DND-41 (cell line): ENCODE data around the gene MTCP1.

Source experiments
- ATAC-seq: fragments of 200-7000 bp; cut with Tn5 transposase; 3 replicates; pipeline ENCODE4 v1.9.1; 2021; ENCODE audit warnings: low read depth; ENCODE audit not compliant: insufficient read depth
- DNase-seq: peaks from one replicate; pipeline ENCODE4 v3.0.0-alpha.2; 2020
- H2AFZ ChIP-seq: 2 replicates; pipeline ENCODE4 v1.6.0; 2012; ENCODE audit warnings: low read depth, low read length
- H3K27ac ChIP-seq: 2 replicates; pipeline ENCODE4 v1.5.1; 2012; ENCODE audit warnings: low read length, inconsistent platforms
- H3K27me3 ChIP-seq: fragments of 200-600 bp; sonication (generic); 2 replicates; pipeline ENCODE4 v1.6.0; 2012; ENCODE audit warnings: low read length, mild to moderate bottlenecking, inconsistent platforms; ENCODE audit not compliant: insufficient read depth, poor library complexity
- H3K36me3 ChIP-seq: 2 replicates; pipeline ENCODE4 v1.5.1; 2012; ENCODE audit warnings: low read length, inconsistent platforms; ENCODE audit not compliant: insufficient read depth
- H3K4me1 ChIP-seq: 2 replicates; pipeline ENCODE4 v1.5.1; 2012; ENCODE audit warnings: mild to moderate bottlenecking, low read length; ENCODE audit not compliant: insufficient read depth
- H3K4me2 ChIP-seq: 2 replicates; pipeline ENCODE4 v1.6.0; 2012; ENCODE audit warnings: mild to moderate bottlenecking, moderate library complexity, low read length, inconsistent platforms; ENCODE audit not compliant: insufficient read depth
- H3K4me3 ChIP-seq, 2 experiments: fragments of 200-600 bp in 1 of 2; shearing (Covaris generic) in 1 of 2; 2 replicates each; pipeline ENCODE4 v1.5.1; 2012 to 2016; ENCODE audit warnings: inconsistent platforms in 2 of 2, low read length in 2 of 2, mild to moderate bottlenecking in 2 of 2, low read depth in 1 of 2, moderate library complexity in 1 of 2
- H3K79me2 ChIP-seq: 2 replicates; pipeline ENCODE4 v1.6.0; 2012; ENCODE audit warnings: low read length, inconsistent platforms; ENCODE audit not compliant: insufficient read depth
- H3K9ac ChIP-seq: 2 replicates; pipeline ENCODE4 v1.6.0; 2012; ENCODE audit warnings: low read depth, mild to moderate bottlenecking, inconsistent platforms, low read length, moderate library complexity
- H3K9me3 ChIP-seq: 2 replicates; pipeline ENCODE4 v1.5.1; 2012; ENCODE audit warnings: low read length, moderate library complexity, mild to moderate bottlenecking, inconsistent platforms; ENCODE audit not compliant: insufficient read depth, severe bottlenecking
- H4K20me1 ChIP-seq: 2 replicates; pipeline ENCODE4 v1.6.0; 2012; ENCODE audit warnings: low read length; ENCODE audit not compliant: insufficient read depth
- CTCF ChIP-seq: IDR thresholded peaks from 2 replicates; pipeline ENCODE4 v1.5.1; 2012; ENCODE audit warnings: borderline replicate concordance, low read length, moderate library complexity, mild to moderate bottlenecking; ENCODE audit not compliant: poor library complexity, severe bottlenecking; ENCODE audit errors: extremely low read depth
- EZH2 ChIP-seq: IDR thresholded peaks from 3 replicates; pipeline ENCODE4 v1.6.1; 2012; ENCODE audit warnings: borderline replicate concordance, low read depth, mild to moderate bottlenecking, moderate library complexity, low read length, inconsistent platforms; ENCODE audit not compliant: severe bottlenecking

MTCP1 gene

GRCh38 chrX:155065035-155065734, 5.8 kb downstream of the MTCP1 start:
- H3K9ac ChIP-seq = no peak overlapping the region
- H4K20me1 ChIP-seq = no peaks in the 10 kb centered on the region
- no peaks in the 10 kb centered on the region for H3K9me3 ChIP-seq
- H3K4me3 ChIP-seq = no peak overlapping the region
- H3K4me2 ChIP-seq = no peak overlapping the region
- H3K4me1 ChIP-seq = peaks cover 25% of the 10 kb centered on the region
- H3K36me3 ChIP-seq = peaks cover 12% of the 10 kb centered on the region; the same call in 1 of the 2 replicates
- DNase-seq (no peak), ATAC-seq (no peak)
- no peaks in the 10 kb centered on the region for H3K27me3 ChIP-seq
- H3K27ac ChIP-seq = no peak overlapping the region
- H2AFZ ChIP-seq = no peak overlapping the region
- H3K79me2 ChIP-seq = peaks cover 16% of the 10 kb centered on the region
- TF ChIP-seq EZH2 (no peak), CTCF (no peak)

GRCh38 chrX:155061760-155062159, 9.2 kb downstream of the MTCP1 start:
- peaks cover 24% of the 10 kb centered on the region for H3K36me3 ChIP-seq
- H3K4me2 ChIP-seq = no peak overlapping the region
- no peak overlapping the region for H2AFZ ChIP-seq
- no peaks in the 10 kb centered on the region for H3K27me3 ChIP-seq
- no peaks in the 10 kb centered on the region for H3K79me2 ChIP-seq
- ATAC-seq (no peak), DNase-seq (no peak)
- H3K27ac ChIP-seq = no peak overlapping the region
- no peak overlapping the region for H3K4me3 ChIP-seq
- peaks cover 8% of the 10 kb centered on the region for H3K4me1 ChIP-seq
- no peaks in the 10 kb centered on the region for H3K9me3 ChIP-seq
- TF ChIP-seq EZH2 (no peak), CTCF (no peak)
- no peak overlapping the region for H3K9ac ChIP-seq
- H4K20me1 ChIP-seq = no peaks in the 10 kb centered on the region

GRCh38 chrX:155056877-155057792, 13.8 kb downstream of the MTCP1 start:
- DNase-seq = peak; percentile 53

More at GRCh38 chrX:155056877-155057792, 13.8 kb downstream of the MTCP1 start:
- Histone ChIP-seq H3K36me3 (peaks cover 44% of the 10 kb centered on the region), H4K20me1 (no peaks in the 10 kb centered on the region), H3K79me2 (no peaks in the 10 kb centered on the region), H3K9me3 (no peaks in the 10 kb centered on the region), H3K9ac (no peak overlapping the region), H3K27ac (peak overlapping the region; percentile 27; the same call in 1 of the 2 replicates), H3K4me2 (peak overlapping the region; percentile 58), H3K4me3 (no peak overlapping the region), H2AFZ (no peak overlapping the region), H3K27me3 (no peaks in the 10 kb centered on the region), H3K4me1 (peaks cover 8% of the 10 kb centered on the region)
- TF ChIP-seq CTCF = peak; percentile 83
- no peak for TF ChIP-seq EZH2
- peak; percentile 87 for ATAC-seq
